ENCODE data around the gene IRS1.

- TF ChIP-seq, protein P1, sequence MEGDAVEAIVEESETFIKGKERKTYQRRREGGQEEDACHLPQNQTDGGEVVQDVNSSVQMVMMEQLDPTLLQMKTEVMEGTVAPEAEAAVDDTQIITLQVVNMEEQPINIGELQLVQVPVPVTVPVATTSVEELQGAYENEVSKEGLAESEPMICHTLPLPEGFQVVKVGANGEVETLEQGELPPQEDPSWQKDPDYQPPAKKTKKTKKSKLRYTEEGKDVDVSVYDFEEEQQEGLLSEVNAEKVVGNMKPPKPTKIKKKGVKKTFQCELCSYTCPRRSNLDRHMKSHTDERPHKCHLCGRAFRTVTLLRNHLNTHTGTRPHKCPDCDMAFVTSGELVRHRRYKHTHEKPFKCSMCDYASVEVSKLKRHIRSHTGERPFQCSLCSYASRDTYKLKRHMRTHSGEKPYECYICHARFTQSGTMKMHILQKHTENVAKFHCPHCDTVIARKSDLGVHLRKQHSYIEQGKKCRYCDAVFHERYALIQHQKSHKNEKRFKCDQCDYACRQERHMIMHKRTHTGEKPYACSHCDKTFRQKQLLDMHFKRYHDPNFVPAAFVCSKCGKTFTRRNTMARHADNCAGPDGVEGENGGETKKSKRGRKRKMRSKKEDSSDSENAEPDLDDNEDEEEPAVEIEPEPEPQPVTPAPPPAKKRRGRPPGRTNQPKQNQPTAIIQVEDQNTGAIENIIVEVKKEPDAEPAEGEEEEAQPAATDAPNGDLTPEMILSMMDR (conservative IDR thresholded peaks at IDR 0.05; ENCODE audit: low read depth, low read length), result no peak
- no peak for TF ChIP-seq EZH2 (IDR thresholded peaks at IDR 0.05; ENCODE audit: low read length, unreplicated experiment)
Measured at GRCh38 chr2:226794196-226794661, 5.4 kb downstream of the IRS1 start.

All from PC-3 (cell line).